ENCODE measurements around the gene JPT2. TPM values are rescaled to one million over a fixed set of nuclear protein-coding genes. Genes with fewer than 3 reads are reported as not detected.

The JPT2 gene
- total and polyA plus RNA-seq, 10 of the 15 experiments (the other 5 are each of a cell fraction or from before 2014, with no cell fraction given) = 11.7 to 78.4 (median 48.4) TPM

DNA sequence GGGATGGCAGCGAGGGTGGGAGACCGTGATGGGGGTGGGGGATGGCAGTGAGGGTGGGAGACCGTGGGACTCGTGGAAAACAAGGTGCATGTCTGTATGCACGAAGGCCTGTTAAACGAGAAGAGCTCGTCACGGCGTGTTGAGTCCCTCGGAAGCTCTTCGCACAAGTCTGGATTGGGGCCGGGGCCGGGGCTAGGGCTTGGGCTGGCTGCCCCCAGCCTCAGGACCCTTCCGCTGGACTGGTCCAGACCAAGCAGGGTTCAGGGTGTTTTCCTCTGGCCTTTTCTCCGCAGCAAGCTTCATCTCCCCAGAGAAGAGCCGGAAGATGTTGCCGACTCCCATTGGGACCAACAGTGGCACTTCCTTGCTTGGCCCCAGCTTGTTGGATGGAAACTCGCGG, 7.7 kb upstream of the JPT2 start:
- no peak for FAIRE-seq
- ATAC-seq = no peak
- WGBS (ENCODE audit: insufficient coverage, insufficient replicate concordance, low lambda C conversion rate, missing lambda C conversion rate) = 100% methylated on average over 14 of the region's 19 CpGs
- Histone ChIP-seq H3K4me3 (no peak overlapping the region), H2AFZ (ENCODE audit: control insufficient read depth, low read depth, low read length) (no peak overlapping the region), H3K4me1 (ENCODE audit: control insufficient read depth, insufficient read depth, low read length) (no peaks in the 10 kb centered on the region), H3K9me3 (replicated peaks; ENCODE audit: control insufficient read depth, insufficient read depth, low read length) (no peaks in the 10 kb centered on the region), H3K27ac (ENCODE audit: control insufficient read depth, insufficient read depth) (no peak overlapping the region), H3K4me2 (ENCODE audit: control insufficient read depth, insufficient read depth) (no peak overlapping the region), H4K20me1 (ENCODE audit: control insufficient read depth, insufficient read depth) (no peaks in the 10 kb centered on the region), H3K79me2 (ENCODE audit: control insufficient read depth, insufficient read depth, low read length) (no peaks in the 10 kb centered on the region), H3K27me3 (replicated peaks in 1 of 2; ENCODE audit: control insufficient read depth in 2 of 2, insufficient read depth in 2 of 2, low read length in 1 of 2) (no peaks in the 10 kb centered on the region), H3K9ac (ENCODE audit: control insufficient read depth, insufficient read depth, low read length) (no peak overlapping the region), H3K36me3 (ENCODE audit: control insufficient read depth in 2 of 2, insufficient read depth in 2 of 2, low read length in 1 of 2) (peaks cover 8 to 37% of the 10 kb centered on the region in 2 experiments; a peak in 3 of 4 replicates)
- DNase-seq (ENCODE audit: low read depth, low spot score) = no peak
- BruUV-seq (replicated peaks) = no TSS peak
- intact Hi-C loops (cut with micrococcal nuclease; ENCODE audit: unreplicated experiment) = no loop called here
- CTCF ChIA-PET = no interaction called here
- in situ Hi-C loops (cut with MboI) = no loop called here
- SMC1A ChIA-PET (ENCODE audit: uncharacterized antibody, unreplicated experiment) = no interaction called here
- TF ChIP-seq TBL1XR1 (IDR thresholded peaks at IDR 0.05; ENCODE audit: low read depth, low read length) = no peak
- TF ChIP-seq YY1 (IDR thresholded peaks at IDR 0.05; ENCODE audit: low read depth, low read length) = no peak
- TF ChIP-seq YBX1 (IDR thresholded peaks at IDR 0.05) = no peak
- TF ChIP-seq, protein P1, sequence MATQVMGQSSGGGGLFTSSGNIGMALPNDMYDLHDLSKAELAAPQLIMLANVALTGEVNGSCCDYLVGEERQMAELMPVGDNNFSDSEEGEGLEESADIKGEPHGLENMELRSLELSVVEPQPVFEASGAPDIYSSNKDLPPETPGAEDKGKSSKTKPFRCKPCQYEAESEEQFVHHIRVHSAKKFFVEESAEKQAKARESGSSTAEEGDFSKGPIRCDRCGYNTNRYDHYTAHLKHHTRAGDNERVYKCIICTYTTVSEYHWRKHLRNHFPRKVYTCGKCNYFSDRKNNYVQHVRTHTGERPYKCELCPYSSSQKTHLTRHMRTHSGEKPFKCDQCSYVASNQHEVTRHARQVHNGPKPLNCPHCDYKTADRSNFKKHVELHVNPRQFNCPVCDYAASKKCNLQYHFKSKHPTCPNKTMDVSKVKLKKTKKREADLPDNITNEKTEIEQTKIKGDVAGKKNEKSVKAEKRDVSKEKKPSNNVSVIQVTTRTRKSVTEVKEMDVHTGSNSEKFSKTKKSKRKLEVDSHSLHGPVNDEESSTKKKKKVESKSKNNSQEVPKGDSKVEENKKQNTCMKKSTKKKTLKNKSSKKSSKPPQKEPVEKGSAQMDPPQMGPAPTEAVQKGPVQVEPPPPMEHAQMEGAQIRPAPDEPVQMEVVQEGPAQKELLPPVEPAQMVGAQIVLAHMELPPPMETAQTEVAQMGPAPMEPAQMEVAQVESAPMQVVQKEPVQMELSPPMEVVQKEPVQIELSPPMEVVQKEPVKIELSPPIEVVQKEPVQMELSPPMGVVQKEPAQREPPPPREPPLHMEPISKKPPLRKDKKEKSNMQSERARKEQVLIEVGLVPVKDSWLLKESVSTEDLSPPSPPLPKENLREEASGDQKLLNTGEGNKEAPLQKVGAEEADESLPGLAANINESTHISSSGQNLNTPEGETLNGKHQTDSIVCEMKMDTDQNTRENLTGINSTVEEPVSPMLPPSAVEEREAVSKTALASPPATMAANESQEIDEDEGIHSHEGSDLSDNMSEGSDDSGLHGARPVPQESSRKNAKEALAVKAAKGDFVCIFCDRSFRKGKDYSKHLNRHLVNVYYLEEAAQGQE (IDR thresholded peaks at IDR 0.05; ENCODE audit: low read depth, low read length) = no peak
- TF ChIP-seq, protein P2, sequence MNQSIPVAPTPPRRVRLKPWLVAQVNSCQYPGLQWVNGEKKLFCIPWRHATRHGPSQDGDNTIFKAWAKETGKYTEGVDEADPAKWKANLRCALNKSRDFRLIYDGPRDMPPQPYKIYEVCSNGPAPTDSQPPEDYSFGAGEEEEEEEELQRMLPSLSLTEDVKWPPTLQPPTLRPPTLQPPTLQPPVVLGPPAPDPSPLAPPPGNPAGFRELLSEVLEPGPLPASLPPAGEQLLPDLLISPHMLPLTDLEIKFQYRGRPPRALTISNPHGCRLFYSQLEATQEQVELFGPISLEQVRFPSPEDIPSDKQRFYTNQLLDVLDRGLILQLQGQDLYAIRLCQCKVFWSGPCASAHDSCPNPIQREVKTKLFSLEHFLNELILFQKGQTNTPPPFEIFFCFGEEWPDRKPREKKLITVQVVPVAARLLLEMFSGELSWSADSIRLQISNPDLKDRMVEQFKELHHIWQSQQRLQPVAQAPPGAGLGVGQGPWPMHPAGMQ (IDR thresholded peaks at IDR 0.05; ENCODE audit: borderline replicate concordance) = no peak
- TF ChIP-seq, protein P3, sequence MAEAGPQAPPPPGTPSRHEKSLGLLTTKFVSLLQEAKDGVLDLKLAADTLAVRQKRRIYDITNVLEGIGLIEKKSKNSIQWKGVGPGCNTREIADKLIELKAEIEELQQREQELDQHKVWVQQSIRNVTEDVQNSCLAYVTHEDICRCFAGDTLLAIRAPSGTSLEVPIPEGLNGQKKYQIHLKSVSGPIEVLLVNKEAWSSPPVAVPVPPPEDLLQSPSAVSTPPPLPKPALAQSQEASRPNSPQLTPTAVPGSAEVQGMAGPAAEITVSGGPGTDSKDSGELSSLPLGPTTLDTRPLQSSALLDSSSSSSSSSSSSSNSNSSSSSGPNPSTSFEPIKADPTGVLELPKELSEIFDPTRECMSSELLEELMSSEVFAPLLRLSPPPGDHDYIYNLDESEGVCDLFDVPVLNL (IDR thresholded peaks at IDR 0.05; ENCODE audit: low read depth, low read length) = no peak
- no peak for TF ChIP-seq ZNF274 (IDR thresholded peaks at IDR 0.05; ENCODE audit: insufficient read depth, insufficient read length)
- no peak for TF ChIP-seq CBX3 (IDR thresholded peaks at IDR 0.05; ENCODE audit: borderline replicate concordance, low read depth)
- no peak for TF ChIP-seq RAD51 (IDR thresholded peaks at IDR 0.05)
- TF ChIP-seq FOXK2 (IDR thresholded peaks at IDR 0.05) = no peak
- no peak for TF ChIP-seq BHLHE40 (IDR thresholded peaks at IDR 0.05; ENCODE audit: borderline replicate concordance in 1 of 2, low read depth in 2 of 2, low read length in 1 of 2)
- TF ChIP-seq, protein P4, sequence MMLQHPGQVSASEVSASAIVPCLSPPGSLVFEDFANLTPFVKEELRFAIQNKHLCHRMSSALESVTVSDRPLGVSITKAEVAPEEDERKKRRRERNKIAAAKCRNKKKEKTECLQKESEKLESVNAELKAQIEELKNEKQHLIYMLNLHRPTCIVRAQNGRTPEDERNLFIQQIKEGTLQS (IDR thresholded peaks at IDR 0.05; ENCODE audit: borderline replicate concordance, extremely low read depth, low read depth, low read length) = no peak
- TF ChIP-seq, protein P5, sequence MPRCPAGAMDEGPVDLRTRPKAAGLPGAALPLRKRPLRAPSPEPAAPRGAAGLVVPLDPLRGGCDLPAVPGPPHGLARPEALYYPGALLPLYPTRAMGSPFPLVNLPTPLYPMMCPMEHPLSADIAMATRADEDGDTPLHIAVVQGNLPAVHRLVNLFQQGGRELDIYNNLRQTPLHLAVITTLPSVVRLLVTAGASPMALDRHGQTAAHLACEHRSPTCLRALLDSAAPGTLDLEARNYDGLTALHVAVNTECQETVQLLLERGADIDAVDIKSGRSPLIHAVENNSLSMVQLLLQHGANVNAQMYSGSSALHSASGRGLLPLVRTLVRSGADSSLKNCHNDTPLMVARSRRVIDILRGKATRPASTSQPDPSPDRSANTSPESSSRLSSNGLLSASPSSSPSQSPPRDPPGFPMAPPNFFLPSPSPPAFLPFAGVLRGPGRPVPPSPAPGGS (IDR thresholded peaks at IDR 0.05; ENCODE audit: borderline replicate concordance, insufficient read depth, low read depth, low read length, poor library complexity, severe bottlenecking) = no peak
- no peak for TF ChIP-seq GABPA (IDR thresholded peaks at IDR 0.05; ENCODE audit: low read depth)
- no peak for TF ChIP-seq CREB1 (IDR thresholded peaks at IDR 0.05; ENCODE audit: low read depth)
- RAD21 ChIA-PET (ENCODE audit: unreplicated experiment) = interaction anchor here (0.6 kb wide), 1 partner anchor 1082 kb away, joined by 3 read pairs; the partner anchor contains the start of gene SRRM2
- POLR2A ChIA-PET = no interaction called here
